OCI-LY3 (cell line): Measurements from ENCODE around the gene MAP3K9.
"Not testable (repeated sequence)": the region's sequence is repeated elsewhere in the genome, so short reads cannot be mapped to it uniquely, and the experiment has no call there.

Experiments used
- H2AFZ ChIP-seq: fragments of 200-600, 300-600 bp; shearing (Covaris generic); 2 replicates; pipeline ENCODE4 v1.6.0; 2014; ENCODE audit warnings: antibody characterized with exemption, low read depth, low read length
- H3K27ac ChIP-seq: fragments of 200-600, 300-600 bp; sonication (generic); 2 replicates; pipeline ENCODE4 v1.5.1; 2014; ENCODE audit warnings: mild to moderate bottlenecking, low read length, moderate library complexity, mixed read lengths
- H3K27me3 ChIP-seq: fragments of 200-600, 300-600 bp; sonication (generic); 2 replicates; pipeline ENCODE4 v1.6.1; 2014; ENCODE audit warnings: low read depth, low read length, mixed read lengths
- H3K36me3 ChIP-seq: fragments of 200-600, 300-600 bp; sonication (generic); replicated peaks from 2 replicates; pipeline ENCODE3; 2014; ENCODE audit warnings: low read depth, low read length, mixed read lengths
- H3K4me1 ChIP-seq: fragments of 300-600, 200-600 bp; sonication (generic); 2 replicates; pipeline ENCODE4 v1.6.1; 2014; ENCODE audit warnings: low read length, mixed read lengths
- H3K4me2 ChIP-seq: fragments of 200-600, 300-600 bp; sonication (generic); 2 replicates; pipeline ENCODE4 v1.6.1; 2014; ENCODE audit warnings: low read length, mixed read lengths
- H3K4me3 ChIP-seq: fragments of 300-600, 200-600 bp; sonication (generic); 2 replicates; pipeline ENCODE4 v1.5.1; 2014; ENCODE audit warnings: antibody characterized with exemption, mild to moderate bottlenecking, low read length, moderate library complexity
- H3K79me2 ChIP-seq: fragments of 300-600, 200-600 bp; shearing (Covaris generic); 2 replicates; pipeline ENCODE4 v1.6.1; 2014; ENCODE audit warnings: mild to moderate bottlenecking, low read length, mixed read lengths
- H3K9ac ChIP-seq: fragments of 300-600, 200-600 bp; shearing (Covaris generic); 2 replicates; pipeline ENCODE4 v1.6.0; 2014; ENCODE audit warnings: mild to moderate bottlenecking, low read length, moderate library complexity
- H3K9me3 ChIP-seq: fragments of 200-600, 300-600 bp; shearing (Covaris generic); 2 replicates; pipeline ENCODE4 v1.6.1; 2014; ENCODE audit warnings: low read length, mixed read lengths; ENCODE audit not compliant: insufficient read depth
- H4K20me1 ChIP-seq: fragments of 200-600, 300-600 bp; sonication (generic); 2 replicates; pipeline ENCODE4 v1.6.1; 2016; ENCODE audit warnings: low read length, mixed read lengths; ENCODE audit not compliant: insufficient read depth
- EZH2phosphoT487 ChIP-seq: fragments of 200-600 bp; shearing (Covaris generic); IDR thresholded peaks from 2 replicates; pipeline ENCODE4 v1.6.1; 2018; ENCODE audit warnings: antibody characterized with exemption, mixed run types, low read depth
- TF ChIP-seq, protein P1 (sequence below): fragments of 200-600, 300-600 bp; sonication (generic); IDR thresholded peaks from 2 replicates; pipeline ENCODE4 v1.5.1; 2014; ENCODE audit warnings: antibody characterized with exemption, low read length, low read depth

The MAP3K9 gene

DNA sequence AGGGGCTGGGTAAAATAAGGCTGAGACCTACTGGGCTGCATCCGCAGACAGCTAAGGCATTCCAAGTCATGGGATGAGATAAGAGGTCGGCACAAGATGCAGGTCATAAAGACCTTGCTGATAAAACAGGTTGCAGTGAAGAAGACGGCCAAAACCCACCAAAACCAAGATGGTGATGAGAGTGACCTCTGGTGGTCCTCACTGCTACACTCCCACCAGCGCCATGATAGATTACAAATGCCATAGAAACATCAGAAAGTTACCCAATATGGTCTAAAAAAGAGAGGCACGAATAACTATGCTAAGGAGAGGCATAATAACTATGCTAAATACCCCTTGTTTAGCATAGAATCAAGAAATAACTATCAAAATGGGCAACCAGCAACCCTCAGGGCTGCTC is 46.2 kb upstream of the MAP3K9 start:
- H3K79me2 ChIP-seq, result no peaks in the 10 kb centered on the region
- TF ChIP-seq, protein P1, sequence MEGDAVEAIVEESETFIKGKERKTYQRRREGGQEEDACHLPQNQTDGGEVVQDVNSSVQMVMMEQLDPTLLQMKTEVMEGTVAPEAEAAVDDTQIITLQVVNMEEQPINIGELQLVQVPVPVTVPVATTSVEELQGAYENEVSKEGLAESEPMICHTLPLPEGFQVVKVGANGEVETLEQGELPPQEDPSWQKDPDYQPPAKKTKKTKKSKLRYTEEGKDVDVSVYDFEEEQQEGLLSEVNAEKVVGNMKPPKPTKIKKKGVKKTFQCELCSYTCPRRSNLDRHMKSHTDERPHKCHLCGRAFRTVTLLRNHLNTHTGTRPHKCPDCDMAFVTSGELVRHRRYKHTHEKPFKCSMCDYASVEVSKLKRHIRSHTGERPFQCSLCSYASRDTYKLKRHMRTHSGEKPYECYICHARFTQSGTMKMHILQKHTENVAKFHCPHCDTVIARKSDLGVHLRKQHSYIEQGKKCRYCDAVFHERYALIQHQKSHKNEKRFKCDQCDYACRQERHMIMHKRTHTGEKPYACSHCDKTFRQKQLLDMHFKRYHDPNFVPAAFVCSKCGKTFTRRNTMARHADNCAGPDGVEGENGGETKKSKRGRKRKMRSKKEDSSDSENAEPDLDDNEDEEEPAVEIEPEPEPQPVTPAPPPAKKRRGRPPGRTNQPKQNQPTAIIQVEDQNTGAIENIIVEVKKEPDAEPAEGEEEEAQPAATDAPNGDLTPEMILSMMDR, result no peak
- TF ChIP-seq EZH2phosphoT487, result no peak
- H3K4me3 ChIP-seq, result no peak overlapping the region
- no peaks in the 10 kb centered on the region for H3K36me3 ChIP-seq
- H3K27ac ChIP-seq, result no peak overlapping the region
- no peak overlapping the region for H2AFZ ChIP-seq
- H3K27me3 ChIP-seq, result no peaks in the 10 kb centered on the region; the same call in 1 of the 2 replicates
- no peak overlapping the region for H3K9ac ChIP-seq
- no peaks in the 10 kb centered on the region for H3K9me3 ChIP-seq
- no peak overlapping the region for H3K4me2 ChIP-seq
- no peaks in the 10 kb centered on the region for H4K20me1 ChIP-seq
- no peaks in the 10 kb centered on the region for H3K4me1 ChIP-seq

DNA sequence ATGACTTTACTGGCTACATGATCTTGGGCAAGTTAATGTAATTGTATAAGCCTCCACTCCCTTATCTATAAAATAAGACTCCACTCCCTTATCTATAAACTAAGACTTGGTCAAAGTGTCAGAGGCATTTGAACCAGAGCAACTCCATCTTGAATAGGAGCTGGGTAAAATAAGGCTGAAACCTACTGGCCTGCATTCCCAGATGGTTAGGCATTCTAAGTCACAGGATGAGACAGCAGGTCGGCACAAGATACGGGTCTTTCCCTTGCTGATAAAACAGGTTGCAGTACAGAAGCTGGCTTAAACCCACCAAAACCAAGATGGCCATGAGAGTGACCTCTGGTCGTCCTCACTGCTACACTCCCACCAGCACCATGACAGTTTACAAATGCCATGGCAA is 44.3 kb upstream of the MAP3K9 start:
- not testable (repeated sequence) for H3K36me3 ChIP-seq, H3K27me3 ChIP-seq, H3K79me2 ChIP-seq, H3K4me1 ChIP-seq, H3K4me2 ChIP-seq, H3K27ac ChIP-seq, H3K9me3 ChIP-seq, H4K20me1 ChIP-seq, H3K9ac ChIP-seq, H2AFZ ChIP-seq, H3K4me3 ChIP-seq

DNA sequence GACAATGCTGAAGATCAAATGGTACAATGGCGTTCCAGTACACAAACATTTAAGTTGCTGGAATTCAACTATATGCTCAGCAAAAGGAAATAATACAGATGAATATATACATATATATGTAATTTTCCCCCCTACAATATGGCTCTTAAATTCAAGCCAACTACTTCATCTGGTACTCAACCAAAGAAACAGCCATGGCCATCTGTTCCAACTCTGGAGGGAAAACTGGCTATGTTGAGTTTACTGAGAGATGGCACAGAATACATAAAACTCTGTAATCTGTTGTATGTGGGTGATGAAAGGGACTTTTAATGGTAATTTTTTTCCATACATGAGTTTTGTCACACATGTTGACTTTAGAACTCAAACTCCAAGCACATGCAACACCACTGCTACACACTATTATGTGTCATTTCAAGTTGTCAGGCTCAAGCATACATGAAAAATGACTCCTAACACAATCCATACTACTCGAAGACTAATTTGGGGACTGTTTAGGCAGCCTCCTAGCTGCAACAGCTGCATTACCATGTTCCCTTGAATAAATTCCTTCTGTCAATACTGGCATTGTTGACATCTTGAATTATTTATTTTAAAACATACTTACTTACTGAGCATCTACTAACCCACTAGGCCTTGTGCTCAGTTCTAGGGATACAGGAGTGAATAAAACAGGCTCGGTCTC is 38.2 kb upstream of the MAP3K9 start:
- no peak overlapping the region for H3K27ac ChIP-seq
- H3K4me2 ChIP-seq, result no peak overlapping the region
- no peaks in the 10 kb centered on the region for H4K20me1 ChIP-seq
- no peaks in the 10 kb centered on the region for H3K36me3 ChIP-seq
- no peaks in the 10 kb centered on the region for H3K4me1 ChIP-seq
- H3K27me3 ChIP-seq, result peaks cover 3% of the 10 kb centered on the region
- no peak overlapping the region for H3K4me3 ChIP-seq
- no peak overlapping the region for H3K9ac ChIP-seq
- H2AFZ ChIP-seq, result no peak overlapping the region
- H3K79me2 ChIP-seq, result no peaks in the 10 kb centered on the region
- H3K9me3 ChIP-seq, result no peaks in the 10 kb centered on the region
- TF ChIP-seq, protein P1, result no peak
- TF ChIP-seq EZH2phosphoT487, result no peak

DNA sequence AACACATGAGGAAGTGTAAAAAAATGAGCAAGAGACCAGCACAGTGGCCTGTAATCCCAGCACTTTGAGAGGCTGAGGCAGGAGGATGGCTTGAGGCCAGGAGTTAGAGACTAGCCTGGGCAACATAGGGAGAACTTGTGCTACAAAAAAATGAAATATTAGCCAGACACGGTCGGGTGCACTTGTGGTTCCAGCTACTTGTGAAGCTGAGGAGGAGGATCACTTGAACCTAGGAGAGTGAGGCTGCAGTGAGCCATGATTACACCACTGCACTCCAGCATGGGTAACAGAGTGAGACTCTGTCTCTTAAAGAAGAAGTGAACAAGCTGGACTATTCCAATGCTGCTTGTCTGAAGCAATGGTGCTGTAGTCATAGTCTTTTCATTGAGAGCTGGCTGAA is 36.3 kb upstream of the MAP3K9 start:
- TF ChIP-seq, protein P1, result no peak
- no peak for TF ChIP-seq EZH2phosphoT487
- no peak overlapping the region for H2AFZ ChIP-seq
- no peak overlapping the region for H3K4me2 ChIP-seq
- no peak overlapping the region for H3K4me3 ChIP-seq
- H3K79me2 ChIP-seq, result no peaks in the 10 kb centered on the region
- no peaks in the 10 kb centered on the region for H4K20me1 ChIP-seq
- H3K9me3 ChIP-seq, result no peaks in the 10 kb centered on the region
- no peak overlapping the region for H3K9ac ChIP-seq
- no peak overlapping the region for H3K27ac ChIP-seq
- H3K4me1 ChIP-seq, result no peaks in the 10 kb centered on the region
- no peaks in the 10 kb centered on the region for H3K36me3 ChIP-seq
- peaks cover 4% of the 10 kb centered on the region for H3K27me3 ChIP-seq
